Naive thymus-derived CD4-positive, alpha-beta T cell (primary cell): ENCODE measurements around the gene EHMT1. TPM values are rescaled to one million over a fixed set of nuclear protein-coding genes. Genes with fewer than 3 reads are reported as not detected.

ENCODE experiments used
- ATAC-seq: fragments of 150-1000 bp; cut with Tn5 transposase; 2 replicates; pipeline ENCODE4 v1.10.0; 2021; ENCODE audit warnings: mild to moderate bottlenecking, moderate library complexity
- CTCF ChIA-PET: fragments of 350-600 bp; sonication (Branson Sonifier 250); formaldehyde crosslinking; loops from one replicate; lab custom pipeline; 2021; ENCODE audit warnings: antibody characterized with exemption; lab: Charles Lee
- POLR2A ChIA-PET: fragments of 350-600 bp; sonication (Branson Sonifier 250); formaldehyde crosslinking; loops from one replicate; lab custom pipeline; 2021; ENCODE audit warnings: antibody characterized with exemption, inconsistent platforms; lab: Charles Lee
- DNase-seq, 9 donors: peaks; one replicate each; pipeline versions ENCODE4 v3.0.0 to v3.0.0-alpha.2; 2020 to 2022; ENCODE audit warnings: mixed read lengths in 1 of 9
- H3K27ac ChIP-seq: one replicate; pipeline ENCODE4 v1.7.0; 2013; ENCODE audit warnings: mild to moderate bottlenecking, low read depth, low read length, moderate library complexity
- H3K27me3 ChIP-seq, 2 donors: one replicate each; pipeline ENCODE4 v1.7.0; 2013; ENCODE audit warnings: low read length in 2 of 2, mild to moderate bottlenecking in 2 of 2, moderate library complexity in 2 of 2; ENCODE audit not compliant: control insufficient read depth in 2 of 2, insufficient read depth in 2 of 2
- H3K36me3 ChIP-seq, 3 experiments: 1 replicate in 2 of 3; 2 replicates in 1 of 3; pipeline ENCODE4 v1.7.0; 2013; ENCODE audit warnings: low read length in 3 of 3, mild to moderate bottlenecking in 3 of 3, moderate library complexity in 1 of 3; ENCODE audit not compliant: insufficient read depth in 3 of 3, control insufficient read depth in 2 of 3
- H3K4me1 ChIP-seq, 2 donors: one replicate each; pipeline ENCODE4 v1.7.0; 2013; ENCODE audit warnings: low read length in 2 of 2, mild to moderate bottlenecking in 2 of 2, moderate library complexity in 1 of 2; ENCODE audit not compliant: control insufficient read depth in 2 of 2, insufficient read depth in 2 of 2
- H3K4me3 ChIP-seq: 2 replicates; pipeline ENCODE4 v1.7.0; 2013; ENCODE audit warnings: mild to moderate bottlenecking, low read length
- H3K9me3 ChIP-seq, 3 experiments: 1 replicate in 2 of 3; 2 replicates in 1 of 3; pipeline ENCODE4 v1.7.0; 2013; ENCODE audit warnings: low read length in 3 of 3; ENCODE audit not compliant: control insufficient read depth in 2 of 3
- H3K27ac Mint-ChIP-seq, 9 donors: one replicate each; pipeline ENCODE4 v1.8.0; 2020 to 2022; ENCODE audit warnings: mixed read lengths in 9 of 9, mild to moderate bottlenecking in 8 of 9, moderate library complexity in 5 of 9, inconsistent platforms in 2 of 9
- H3K27me3 Mint-ChIP-seq, 5 donors: one replicate each; pipeline ENCODE4 v1.8.0; 2021 to 2022; ENCODE audit warnings: mixed read lengths in 5 of 5, mild to moderate bottlenecking in 1 of 5
- H3K36me3 Mint-ChIP-seq, 5 donors: one replicate each; pipeline ENCODE4 v1.8.0; 2020 to 2022; ENCODE audit warnings: mixed read lengths in 5 of 5, mild to moderate bottlenecking in 3 of 5, inconsistent platforms in 1 of 5
- H3K4me1 Mint-ChIP-seq, 7 donors: one replicate each; pipeline ENCODE4 v1.8.0; 2020 to 2022; ENCODE audit warnings: mixed read lengths in 7 of 7, mild to moderate bottlenecking in 3 of 7, inconsistent platforms in 1 of 7
- H3K4me3 Mint-ChIP-seq, 10 donors: one replicate each; pipeline ENCODE4 v1.8.0; 2020 to 2022; ENCODE audit warnings: mild to moderate bottlenecking in 10 of 10, mixed read lengths in 10 of 10, moderate library complexity in 6 of 10, inconsistent platforms in 2 of 10
- H3K9me3 Mint-ChIP-seq, 11 donors: one replicate each; pipeline ENCODE4 v1.8.0; 2020 to 2022; ENCODE audit warnings: mixed read lengths in 11 of 11, mild to moderate bottlenecking in 4 of 11, inconsistent platforms in 1 of 11, moderate library complexity in 1 of 11
- intact Hi-C, 2 donors: fragments of 100-400 bp; cut with micrococcal nuclease; formaldehyde crosslinking; loops; one replicate each; pipeline ENCODE4 v1.15.1; 2023
- polyA plus RNA-seq, 2 donors: library from polyadenylated mRNA; unstranded; fragments of 300-500 nt; fragmentation: Illumina TruSeq; gene quantifications; one replicate each; pipeline ENCODE4 v1.2.3, GENCODE V29; 2021
- total RNA-seq, 6 experiments: library from RNA in 5 of 6; stranded (reverse) in 5 of 6; gene quantifications; 1 replicate in 5 of 6; 2 replicates in 1 of 6; pipeline ENCODE4 v1.2.3 and lab custom pipeline; 2021 to 2026

EHMT1 gene
- total and polyA plus RNA-seq, 7 experiments from 2014 or later, result 24.7 to 132 (median 112) TPM

- ChIA-PET POLR2A (no interaction called here), CTCF (no interaction called here)
- Histone ChIP-seq H3K4me3 (no peak overlapping the region), H3K27ac (no peak overlapping the region), H3K36me3 (peaks cover 6 to 81% (median 31%) of the 10 kb centered on the region in 3 experiments), H3K9me3 (no peaks in the 10 kb centered on the region), H3K4me1 (no peaks in the 10 kb centered on the region), H3K27me3 (no peaks in the 10 kb centered on the region)
- Mint-ChIP-seq H3K9me3 (peaks cover 0 to 1% (median 0%) of the 10 kb centered on the region in 11 donors), H3K27me3 (no peaks in the 10 kb centered on the region), H3K4me3 (no peak overlapping the region), H3K36me3 (peaks cover 3 to 59% (median 35%) of the 10 kb centered on the region in 5 donors), H3K27ac (no peak overlapping the region), H3K4me1 (peaks cover 0 to 4% (median 0%) of the 10 kb centered on the region in 7 donors)
- intact Hi-C loops, result no loop called here
- no peak for DNase-seq
- ATAC-seq, result no peak
Observed at GRCh38 chr9:137813167-137813566, 194.4 kb downstream of the EHMT1 start.

- no peaks in the 10 kb centered on the region for H3K4me1 Mint-ChIP-seq
- Histone ChIP-seq H3K9me3 (no peaks in the 10 kb centered on the region), H3K36me3 (peaks cover 6 to 81% (median 33%) of the 10 kb centered on the region in 3 experiments), H3K4me3 (no peak overlapping the region), H3K27me3 (no peaks in the 10 kb centered on the region), H3K4me1 (no peaks in the 10 kb centered on the region), H3K27ac (no peak overlapping the region)
- intact Hi-C loops, result no loop called here
- peaks cover 0 to 3% (median 0%) of the 10 kb centered on the region in 11 donors for H3K9me3 Mint-ChIP-seq
- DNase-seq (no peak), ATAC-seq (no peak)
- H3K27ac Mint-ChIP-seq, result peak overlapping the region in 1 of 9 donors; percentile 54
- no peaks in the 10 kb centered on the region for H3K27me3 Mint-ChIP-seq
- H3K4me3 Mint-ChIP-seq, result no peak overlapping the region
- ChIA-PET POLR2A (no interaction called here), CTCF (no interaction called here)
- H3K36me3 Mint-ChIP-seq, result peaks cover 3 to 62% (median 37%) of the 10 kb centered on the region in 5 donors
Observed at GRCh38 chr9:137813651-137814415, 195.0 kb downstream of the EHMT1 start.

GRCh38 chr9:137814436-137814835, 195.6 kb downstream of the EHMT1 start:
- Histone ChIP-seq H3K36me3 (peaks cover 6 to 76% (median 33%) of the 10 kb centered on the region in 3 experiments), H3K4me1 (no peaks in the 10 kb centered on the region), H3K27me3 (no peaks in the 10 kb centered on the region), H3K27ac (no peak overlapping the region), H3K9me3 (no peaks in the 10 kb centered on the region), H3K4me3 (no peak overlapping the region)
- Mint-ChIP-seq H3K27me3 (no peaks in the 10 kb centered on the region), H3K9me3 (peaks cover 0 to 3% (median 0%) of the 10 kb centered on the region in 11 donors), H3K4me3 (no peak overlapping the region), H3K4me1 (no peaks in the 10 kb centered on the region), H3K27ac (peak overlapping the region in 5 of 9 donors; percentile 32 to 58 (median 42)), H3K36me3 (peaks cover 3 to 58% (median 36%) of the 10 kb centered on the region in 5 donors)
- intact Hi-C loops, result no loop called here
- CTCF ChIA-PET, result no interaction called here
- DNase-seq, result no peak
- ATAC-seq, result no peak
- POLR2A ChIA-PET, result no interaction called here

GRCh38 chr9:137814841-137815240, 196.0 kb downstream of the EHMT1 start:
- H3K27me3 Mint-ChIP-seq, result no peaks in the 10 kb centered on the region

GRCh38 chr9:137815256-137816255, 196.8 kb downstream of the EHMT1 start:
- Histone ChIP-seq H3K27me3 (no peaks in the 10 kb centered on the region), H3K9me3 (no peaks in the 10 kb centered on the region), H3K4me3 (no peak overlapping the region), H3K27ac (no peak overlapping the region), H3K36me3 (peaks cover 6 to 84% (median 33%) of the 10 kb centered on the region in 3 experiments), H3K4me1 (no peaks in the 10 kb centered on the region)
- intact Hi-C loops, result no loop called here
- H3K27me3 Mint-ChIP-seq, result no peaks in the 10 kb centered on the region
- H3K36me3 Mint-ChIP-seq, result peaks cover 3 to 62% (median 40%) of the 10 kb centered on the region in 5 donors
- H3K27ac Mint-ChIP-seq, result peak overlapping the region in 5 of 9 donors; percentile 36 to 75 (median 51)
- no peak for ATAC-seq
- H3K4me3 Mint-ChIP-seq, result no peak overlapping the region
- CTCF ChIA-PET, result no interaction called here
- peaks cover 0 to 3% (median 0%) of the 10 kb centered on the region in 11 donors for H3K9me3 Mint-ChIP-seq
- no peak for DNase-seq
- no peaks in the 10 kb centered on the region for H3K4me1 Mint-ChIP-seq
- POLR2A ChIA-PET, result no interaction called here

More at GRCh38 chr9:137814841-137815240, 196.0 kb downstream of the EHMT1 start:
- peaks cover 0 to 3% (median 0%) of the 10 kb centered on the region in 11 donors for H3K9me3 Mint-ChIP-seq
- no peaks in the 10 kb centered on the region for H3K4me1 Mint-ChIP-seq
- peaks cover 3 to 59% (median 37%) of the 10 kb centered on the region in 5 donors for H3K36me3 Mint-ChIP-seq
- CTCF ChIA-PET, result no interaction called here
- H3K4me1 ChIP-seq, result no peaks in the 10 kb centered on the region
- peak overlapping the region in 7 of 9 donors; percentile 36 to 75 (median 46) for H3K27ac Mint-ChIP-seq
- no peaks in the 10 kb centered on the region for H3K9me3 ChIP-seq
- ATAC-seq (no peak), DNase-seq (no peak)
- no peaks in the 10 kb centered on the region for H3K27me3 ChIP-seq
- peaks cover 6 to 77% (median 33%) of the 10 kb centered on the region in 3 experiments for H3K36me3 ChIP-seq
- H3K4me3 ChIP-seq, result no peak overlapping the region
- no peak overlapping the region for H3K27ac ChIP-seq
- intact Hi-C loops, result no loop called here
- POLR2A ChIA-PET, result no interaction called here
- H3K4me3 Mint-ChIP-seq, result no peak overlapping the region

- H3K4me1 ChIP-seq, result no peaks in the 10 kb centered on the region
- DNase-seq (no peak), ATAC-seq (no peak)
- intact Hi-C loops, result no loop called here
- no peaks in the 10 kb centered on the region for H3K9me3 ChIP-seq
- peaks cover 0 to 3% (median 0%) of the 10 kb centered on the region in 11 donors for H3K9me3 Mint-ChIP-seq
- H3K27ac Mint-ChIP-seq, result no peak overlapping the region
- peaks cover 3 to 67% (median 45%) of the 10 kb centered on the region in 5 donors for H3K36me3 Mint-ChIP-seq
- H3K27ac ChIP-seq, result no peak overlapping the region
- peaks cover 6 to 86% (median 33%) of the 10 kb centered on the region in 3 experiments for H3K36me3 ChIP-seq
- no peaks in the 10 kb centered on the region for H3K27me3 Mint-ChIP-seq
- no peaks in the 10 kb centered on the region for H3K27me3 ChIP-seq
- POLR2A ChIA-PET, result no interaction called here
- H3K4me1 Mint-ChIP-seq, result no peaks in the 10 kb centered on the region
- CTCF ChIA-PET, result no interaction called here
- H3K4me3 ChIP-seq, result no peak overlapping the region
- no peak overlapping the region for H3K4me3 Mint-ChIP-seq
Observed at GRCh38 chr9:137816531-137817235, 197.9 kb downstream of the EHMT1 start.
